Transverse colon (tissue), 4 donors: ENCODE data around the gene MAPK14. TPM values are rescaled to one million over a fixed set of nuclear protein-coding genes. Genes with fewer than 3 reads are reported as not detected.
"Not testable (repeated sequence)": the region's sequence is repeated elsewhere in the genome, so short reads cannot be mapped to it uniquely, and the experiment has no call there.

Experiments
- DNase-seq: peaks from one replicate; pipeline ENCODE4 v3.0.0-alpha.2; 2019
- H3K27ac ChIP-seq, 4 donors: fragments of 200-600 bp; sonication (generic); 2 replicates each; pipeline ENCODE4 v1.5.1; 2016 to 2018; ENCODE audit warnings: inconsistent platforms in 4 of 4
- H3K27me3 ChIP-seq: fragments of 200-600 bp; sonication (generic); 2 replicates; pipeline ENCODE4 v1.5.1; 2017; ENCODE audit warnings: inconsistent platforms
- H3K36me3 ChIP-seq, 4 donors: fragments of 200-600 bp; sonication (generic); 2 replicates each; pipeline ENCODE4 v1.5.1; 2017 to 2019; ENCODE audit warnings: inconsistent platforms in 4 of 4
- H3K4me1 ChIP-seq, 4 donors: fragments of 200-600 bp; sonication (generic); 2 replicates each; pipeline ENCODE4 v1.5.1; 2017 to 2020; ENCODE audit warnings: inconsistent platforms in 4 of 4
- H3K4me3 ChIP-seq, 4 donors: fragments of 200-600 bp; sonication (generic); 1 replicate in 1 of 4; 2 replicates in 3 of 4; pipeline versions ENCODE4 v1.5.1 to v1.6.1; 2017 to 2019; ENCODE audit warnings: inconsistent platforms in 4 of 4
- H3K9me3 ChIP-seq, 2 donors: fragments of 200-600 bp; sonication (generic); 2 replicates each; pipeline ENCODE4 v1.5.1; 2017 to 2019; ENCODE audit warnings: inconsistent platforms in 2 of 2
- EP300 ChIP-seq: sonication (generic); formaldehyde crosslinking; IDR thresholded peaks from one replicate; pipeline ENCODE4 v1.6.1; 2017; ENCODE audit warnings: antibody characterized with exemption, low read depth
- POLR2A ChIP-seq: fragments of 450-650 bp; IDR thresholded peaks from one replicate; pipeline ENCODE4 v1.6.1; 2016; ENCODE audit warnings: antibody characterized with exemption, mild to moderate bottlenecking, moderate library complexity
- POLR2AphosphoS5 ChIP-seq, 3 donors: sonication (generic); formaldehyde crosslinking; IDR thresholded peaks; one replicate each; pipeline ENCODE4 v1.6.1; 2016; ENCODE audit warnings: antibody characterized with exemption in 3 of 3
- WGBS, 2 donors: methylation state at CpG; one replicate each; pipeline ENCODE4 v1.1.5; 2018; ENCODE audit warnings: low coverage in 1 of 2; 5-methylcytosine and 5-hydroxymethylcytosine counted together
- in situ Hi-C, 4 donors: fragments of 200-750 bp; cut with MboI; loops; one replicate each; pipeline versions ENCODE4 v1.15.0 to v1.15.1; 2017; ENCODE audit warnings: low sequenced_read_pairs in 3 of 4, low pct_ligation_motif_present in 1 of 4, low pct_unique_long_range_greater_than_20kb in 1 of 4
- intact Hi-C: fragments of 100-400 bp; cut with DNase I; formaldehyde crosslinking; loops from one replicate; pipeline ENCODE4 v1.15.1; 2023; ENCODE audit warnings: low total_unique reads
- total RNA-seq, 4 donors: library from RNA; depleted of rRNA; stranded (reverse); fragments of >200 nt; gene quantifications; one replicate each; pipeline ENCODE4 v1.1.0, GENCODE V29; 2016
- TF ChIP-seq, protein P1 (sequence below), 5 experiments: fragments of 200-600 bp in 3 of 5; fragments of 450-650 bp in 2 of 5; sonication (generic) in 3 of 5; IDR thresholded peaks; 1 replicate in 2 of 5; 2 replicates in 3 of 5; pipeline ENCODE4 v1.5.1; 2016 to 2017; ENCODE audit warnings: antibody characterized with exemption in 5 of 5, inconsistent platforms in 3 of 5, mild to moderate bottlenecking in 2 of 5, moderate library complexity in 1 of 5

Gene MAPK14
- total RNA-seq = 100 to 1,000 TPM in 2 of 4 donors, 10 to 100 TPM in 2; 82.2 to 132 (median 112) TPM

DNA sequence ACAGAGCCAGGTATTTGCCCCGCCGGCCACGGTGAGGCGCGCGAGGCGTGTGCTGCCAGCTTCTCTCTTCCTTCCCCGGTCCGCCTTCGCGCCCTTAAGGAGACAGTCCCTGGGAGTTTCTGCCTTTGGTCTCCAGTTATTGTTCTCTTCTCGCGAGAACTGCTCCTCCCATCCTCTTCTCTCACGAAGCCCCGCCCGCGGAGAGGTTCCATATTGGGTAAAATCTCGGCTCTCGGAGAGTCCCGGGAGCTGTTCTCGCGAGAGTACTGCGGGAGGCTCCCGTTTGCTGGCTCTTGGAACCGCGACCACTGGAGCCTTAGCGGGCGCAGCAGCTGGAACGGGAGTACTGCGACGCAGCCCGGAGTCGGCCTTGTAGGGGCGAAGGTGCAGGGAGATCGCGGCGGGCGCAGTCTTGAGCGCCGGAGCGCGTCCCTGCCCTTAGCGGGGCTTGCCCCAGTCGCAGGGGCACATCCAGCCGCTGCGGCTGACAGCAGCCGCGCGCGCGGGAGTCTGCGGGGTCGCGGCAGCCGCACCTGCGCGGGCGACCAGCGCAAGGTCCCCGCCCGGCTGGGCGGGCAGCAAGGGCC lies at the start of gene MAPK14:
Gene MAPK14, plus strand, starts transcription at position 308 of the 587 bp plus-strand sequence. CDS start 350 bp downstream, outside the sequence.
- H3K4me3 ChIP-seq = peak within 1 kb of the TSS; percentile 85 to 100 (median 96)
- no peaks in the 10 kb centered on the region for H3K9me3 ChIP-seq
- peak; percentile 99 for DNase-seq
- peak; percentile 99 for TF ChIP-seq POLR2AphosphoS5 (IDR thresholded peaks at IDR 0.05)
- peak; percentile 97 for TF ChIP-seq POLR2A
- TF ChIP-seq EP300 = no peak
- TF ChIP-seq, protein P1, sequence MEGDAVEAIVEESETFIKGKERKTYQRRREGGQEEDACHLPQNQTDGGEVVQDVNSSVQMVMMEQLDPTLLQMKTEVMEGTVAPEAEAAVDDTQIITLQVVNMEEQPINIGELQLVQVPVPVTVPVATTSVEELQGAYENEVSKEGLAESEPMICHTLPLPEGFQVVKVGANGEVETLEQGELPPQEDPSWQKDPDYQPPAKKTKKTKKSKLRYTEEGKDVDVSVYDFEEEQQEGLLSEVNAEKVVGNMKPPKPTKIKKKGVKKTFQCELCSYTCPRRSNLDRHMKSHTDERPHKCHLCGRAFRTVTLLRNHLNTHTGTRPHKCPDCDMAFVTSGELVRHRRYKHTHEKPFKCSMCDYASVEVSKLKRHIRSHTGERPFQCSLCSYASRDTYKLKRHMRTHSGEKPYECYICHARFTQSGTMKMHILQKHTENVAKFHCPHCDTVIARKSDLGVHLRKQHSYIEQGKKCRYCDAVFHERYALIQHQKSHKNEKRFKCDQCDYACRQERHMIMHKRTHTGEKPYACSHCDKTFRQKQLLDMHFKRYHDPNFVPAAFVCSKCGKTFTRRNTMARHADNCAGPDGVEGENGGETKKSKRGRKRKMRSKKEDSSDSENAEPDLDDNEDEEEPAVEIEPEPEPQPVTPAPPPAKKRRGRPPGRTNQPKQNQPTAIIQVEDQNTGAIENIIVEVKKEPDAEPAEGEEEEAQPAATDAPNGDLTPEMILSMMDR (IDR thresholded peaks at IDR 0.05) = peak; percentile 84 to 99 (median 89)
- WGBS, 2 donors = 0% methylated on average over 26 of the region's 62 CpGs; no CpG with 5 or more reads in 1 of the 2 donors
- no peaks in the 10 kb centered on the region for H3K36me3 ChIP-seq
- intact Hi-C loops (loop anchor here (1.0 kb wide), 1 partner anchor 68 kb away; no protein-coding TSS in a partner anchor), in situ Hi-C loops (loop anchor here in 3 of 4 donors (5.0 to 10.0 kb wide), 4 partner anchors 67 to 327 kb away; no protein-coding TSS in a partner anchor)
- peak within 1 kb of the TSS; percentile 98 to 100 (median 98) for H3K27ac ChIP-seq
- peaks cover 15 to 34% (median 27%) of the 10 kb centered on the region in 4 donors for H3K4me1 ChIP-seq
- peaks cover 9% of the 10 kb centered on the region for H3K27me3 ChIP-seq

GRCh38 chr6:35980126-35980525 lies 47.5 kb upstream of the MAPK14 start:
- H3K9me3 ChIP-seq, H3K4me1 ChIP-seq, in situ Hi-C loops, H3K4me3 ChIP-seq, H3K27ac ChIP-seq, DNase-seq, H3K36me3 ChIP-seq, intact Hi-C loops, H3K27me3 ChIP-seq: not testable (repeated sequence)
- WGBS, 2 donors = 91 to 100% methylated on average over 1 of the region's 1 CpG

DNA sequence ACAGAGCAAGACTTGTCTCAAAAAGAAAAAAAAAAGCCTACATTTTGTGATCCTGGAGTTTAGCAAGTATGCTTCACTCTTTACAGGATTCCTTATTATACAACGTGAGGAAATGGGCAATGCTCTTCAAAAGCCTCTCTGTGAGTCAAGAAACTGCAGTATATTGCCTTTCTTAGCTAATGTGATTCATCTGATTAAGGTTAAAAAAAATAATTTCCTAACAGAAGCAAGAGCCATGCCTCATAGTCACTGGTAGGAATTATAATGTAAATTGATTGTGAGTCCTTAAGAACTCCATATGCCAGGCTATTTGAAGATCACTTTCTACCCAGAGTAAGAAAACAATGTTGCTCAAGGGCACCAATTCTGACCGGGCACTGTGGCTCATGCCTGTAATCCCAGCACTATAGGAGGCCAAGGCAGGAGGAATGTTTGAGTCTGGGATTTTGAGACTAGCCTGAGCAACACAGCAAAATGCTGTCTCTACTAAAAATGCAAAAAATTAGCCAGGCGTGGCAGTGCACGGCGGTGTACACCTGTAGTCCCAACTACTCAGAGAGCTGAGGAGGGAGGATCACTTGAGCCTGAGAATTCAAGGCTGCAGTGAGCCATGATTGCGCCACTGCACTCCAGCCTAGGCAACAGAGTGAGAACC lies 46.5 kb upstream of the MAPK14 start:
- Histone ChIP-seq H3K4me3 (no peak overlapping the region), H3K36me3 (no peaks in the 10 kb centered on the region), H3K27ac (no peak overlapping the region), H3K4me1 (no peaks in the 10 kb centered on the region), H3K9me3 (no peaks in the 10 kb centered on the region), H3K27me3 (no peaks in the 10 kb centered on the region)
- 89 to 94% methylated on average over 6 of the region's 6 CpGs for WGBS, 2 donors
- TF ChIP-seq POLR2A (no peak), POLR2AphosphoS5 (IDR thresholded peaks at IDR 0.05) (no peak), EP300 (no peak)
- TF ChIP-seq, protein P1 (IDR thresholded peaks at IDR 0.05) = no peak
- in situ Hi-C loops (no loop called here), intact Hi-C loops (no loop called here)
- DNase-seq = no peak

DNA sequence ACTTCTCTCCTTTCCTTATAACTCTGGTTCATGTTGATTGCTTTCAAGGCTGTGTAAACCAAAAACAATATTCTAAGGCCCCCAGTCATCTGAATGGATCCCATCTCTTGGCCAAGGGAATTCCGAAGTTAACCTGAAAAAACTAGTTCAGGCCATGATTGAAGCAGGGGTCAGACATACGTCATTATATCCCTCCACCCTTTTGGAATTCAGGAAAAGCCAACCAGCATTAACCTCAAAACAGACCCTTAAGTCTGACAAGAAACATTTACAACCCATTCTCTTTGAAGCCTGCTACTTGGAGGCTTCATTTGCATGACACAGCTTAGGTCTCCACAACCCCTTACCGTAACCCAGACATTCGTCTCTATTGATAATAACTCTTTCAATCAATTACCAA lies 42.9 kb upstream of the MAPK14 start:
- intact Hi-C loops (no loop called here), in situ Hi-C loops (no loop called here)
- Histone ChIP-seq H3K4me3 (no peak overlapping the region), H3K9me3 (no peaks in the 10 kb centered on the region), H3K36me3 (no peaks in the 10 kb centered on the region), H3K4me1 (no peaks in the 10 kb centered on the region), H3K27ac (no peak overlapping the region), H3K27me3 (no peaks in the 10 kb centered on the region)
- WGBS, 2 donors = 79 to 100% methylated on average over 3 to 4 of the region's 4 CpGs
- DNase-seq = no peak
- TF ChIP-seq POLR2AphosphoS5 (IDR thresholded peaks at IDR 0.05) = no peak
- no peak for TF ChIP-seq POLR2A
- TF ChIP-seq EP300 = no peak
- TF ChIP-seq, protein P1 (IDR thresholded peaks at IDR 0.05) = no peak

GRCh38 chr6:35988047-35988446 lies 39.6 kb upstream of the MAPK14 start:
- H3K4me3 ChIP-seq, in situ Hi-C loops, H3K9me3 ChIP-seq, H3K4me1 ChIP-seq, DNase-seq, H3K27ac ChIP-seq, H3K36me3 ChIP-seq, intact Hi-C loops, H3K27me3 ChIP-seq: not testable (repeated sequence)
- 81 to 87% methylated on average over 5 to 9 of the region's 9 CpGs for WGBS, 2 donors
